DND-41 (cell line): ENCODE measurements around the gene OXER1.

Experiments used
- ATAC-seq: fragments of 200-7000 bp; cut with Tn5 transposase; 3 replicates; pipeline ENCODE4 v1.9.1; 2021; ENCODE audit warnings: low read depth; ENCODE audit not compliant: insufficient read depth
- DNase-seq: peaks from one replicate; pipeline ENCODE4 v3.0.0-alpha.2; 2020
- H2AFZ ChIP-seq: 2 replicates; pipeline ENCODE4 v1.6.0; 2012; ENCODE audit warnings: low read depth, low read length
- H3K27ac ChIP-seq: 2 replicates; pipeline ENCODE4 v1.5.1; 2012; ENCODE audit warnings: low read length, inconsistent platforms
- H3K27me3 ChIP-seq: fragments of 200-600 bp; sonication (generic); 2 replicates; pipeline ENCODE4 v1.6.0; 2012; ENCODE audit warnings: low read length, mild to moderate bottlenecking, inconsistent platforms; ENCODE audit not compliant: insufficient read depth, poor library complexity
- H3K36me3 ChIP-seq: 2 replicates; pipeline ENCODE4 v1.5.1; 2012; ENCODE audit warnings: low read length, inconsistent platforms; ENCODE audit not compliant: insufficient read depth
- H3K4me1 ChIP-seq: 2 replicates; pipeline ENCODE4 v1.5.1; 2012; ENCODE audit warnings: mild to moderate bottlenecking, low read length; ENCODE audit not compliant: insufficient read depth
- H3K4me2 ChIP-seq: 2 replicates; pipeline ENCODE4 v1.6.0; 2012; ENCODE audit warnings: mild to moderate bottlenecking, moderate library complexity, low read length, inconsistent platforms; ENCODE audit not compliant: insufficient read depth
- H3K4me3 ChIP-seq, 2 experiments: fragments of 200-600 bp in 1 of 2; shearing (Covaris generic) in 1 of 2; 2 replicates each; pipeline ENCODE4 v1.5.1; 2012 to 2016; ENCODE audit warnings: inconsistent platforms in 2 of 2, low read length in 2 of 2, mild to moderate bottlenecking in 2 of 2, low read depth in 1 of 2, moderate library complexity in 1 of 2
- H3K79me2 ChIP-seq: 2 replicates; pipeline ENCODE4 v1.6.0; 2012; ENCODE audit warnings: low read length, inconsistent platforms; ENCODE audit not compliant: insufficient read depth
- H3K9ac ChIP-seq: 2 replicates; pipeline ENCODE4 v1.6.0; 2012; ENCODE audit warnings: low read depth, mild to moderate bottlenecking, inconsistent platforms, low read length, moderate library complexity
- H3K9me3 ChIP-seq: 2 replicates; pipeline ENCODE4 v1.5.1; 2012; ENCODE audit warnings: low read length, moderate library complexity, mild to moderate bottlenecking, inconsistent platforms; ENCODE audit not compliant: insufficient read depth, severe bottlenecking
- H4K20me1 ChIP-seq: 2 replicates; pipeline ENCODE4 v1.6.0; 2012; ENCODE audit warnings: low read length; ENCODE audit not compliant: insufficient read depth
- CTCF ChIP-seq: IDR thresholded peaks from 2 replicates; pipeline ENCODE4 v1.5.1; 2012; ENCODE audit warnings: borderline replicate concordance, low read length, moderate library complexity, mild to moderate bottlenecking; ENCODE audit not compliant: poor library complexity, severe bottlenecking; ENCODE audit errors: extremely low read depth
- EZH2 ChIP-seq: IDR thresholded peaks from 3 replicates; pipeline ENCODE4 v1.6.1; 2012; ENCODE audit warnings: borderline replicate concordance, low read depth, mild to moderate bottlenecking, moderate library complexity, low read length, inconsistent platforms; ENCODE audit not compliant: severe bottlenecking

OXER1 gene

DNA sequence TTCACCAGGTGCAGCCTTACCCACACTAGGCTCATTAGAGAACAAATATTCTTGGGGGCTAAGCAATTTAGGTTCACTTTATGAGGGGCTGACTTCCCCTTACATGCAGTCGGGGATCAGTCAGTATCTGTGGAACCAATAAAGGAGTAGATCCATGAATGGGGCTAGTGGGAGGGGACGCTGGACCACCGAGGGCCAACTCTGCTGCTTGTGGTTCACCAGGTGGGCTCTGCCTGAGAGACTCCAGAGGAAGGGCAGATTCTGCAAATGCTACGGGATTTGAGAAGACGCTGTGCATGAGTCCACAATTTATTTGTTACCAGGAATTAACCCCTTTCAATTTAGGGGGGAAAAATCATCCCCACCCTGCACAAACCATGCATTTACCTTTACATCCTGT is 44.4 kb upstream of the OXER1 start:
- Histone ChIP-seq H3K4me3 (no peak overlapping the region), H3K9me3 (no peaks in the 10 kb centered on the region), H3K9ac (no peak overlapping the region), H3K36me3 (no peaks in the 10 kb centered on the region), H2AFZ (no peak overlapping the region), H3K27me3 (no peaks in the 10 kb centered on the region), H3K4me2 (no peak overlapping the region), H3K4me1 (peaks cover 23% of the 10 kb centered on the region), H3K27ac (no peak overlapping the region), H4K20me1 (no peaks in the 10 kb centered on the region), H3K79me2 (no peaks in the 10 kb centered on the region)
- DNase-seq (no peak), ATAC-seq (no peak)
- no peak for TF ChIP-seq EZH2
- no peak for TF ChIP-seq CTCF

DNA sequence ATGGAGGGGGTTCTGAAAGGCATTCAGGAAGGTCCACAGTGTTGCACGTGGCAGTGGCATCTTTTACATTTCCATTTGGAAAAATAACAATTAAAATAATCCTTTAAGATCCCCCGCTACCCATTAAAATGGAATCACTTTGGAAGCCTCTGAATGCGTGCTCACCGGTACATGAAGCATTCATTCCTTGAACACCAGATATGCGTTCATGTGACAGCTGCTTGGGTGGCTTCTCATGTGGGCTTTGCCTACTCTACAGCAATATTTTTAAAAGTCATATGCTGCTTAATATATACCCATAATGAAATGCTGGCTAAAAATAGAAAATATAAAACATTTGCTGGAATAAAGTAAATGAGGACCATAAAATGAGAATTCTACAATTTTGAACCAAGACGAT is 42.9 kb upstream of the OXER1 start:
- no peaks in the 10 kb centered on the region for H3K9me3 ChIP-seq
- H3K27me3 ChIP-seq = no peaks in the 10 kb centered on the region
- H3K36me3 ChIP-seq = no peaks in the 10 kb centered on the region
- H2AFZ ChIP-seq = no peak overlapping the region
- no peak overlapping the region for H3K9ac ChIP-seq
- H3K4me1 ChIP-seq = peaks cover 23% of the 10 kb centered on the region
- no peak overlapping the region for H3K27ac ChIP-seq
- no peaks in the 10 kb centered on the region for H4K20me1 ChIP-seq
- no peak overlapping the region for H3K4me2 ChIP-seq
- no peak overlapping the region for H3K4me3 ChIP-seq
- DNase-seq (no peak), ATAC-seq (no peak)
- no peak for TF ChIP-seq EZH2
- TF ChIP-seq CTCF = no peak
- H3K79me2 ChIP-seq = no peaks in the 10 kb centered on the region

GRCh38 chr2:42804891-42805290 is 41.0 kb upstream of the OXER1 start:
- Histone ChIP-seq H3K27me3 (no peaks in the 10 kb centered on the region), H3K4me1 (peaks cover 8% of the 10 kb centered on the region), H4K20me1 (no peaks in the 10 kb centered on the region), H3K27ac (no peak overlapping the region), H3K9me3 (no peaks in the 10 kb centered on the region), H2AFZ (no peak overlapping the region), H3K9ac (no peak overlapping the region), H3K36me3 (no peaks in the 10 kb centered on the region), H3K79me2 (no peaks in the 10 kb centered on the region), H3K4me3 (no peak overlapping the region), H3K4me2 (no peak overlapping the region)
- DNase-seq = no peak
- ATAC-seq = no peak
- TF ChIP-seq EZH2 (no peak), CTCF (no peak)

DNA sequence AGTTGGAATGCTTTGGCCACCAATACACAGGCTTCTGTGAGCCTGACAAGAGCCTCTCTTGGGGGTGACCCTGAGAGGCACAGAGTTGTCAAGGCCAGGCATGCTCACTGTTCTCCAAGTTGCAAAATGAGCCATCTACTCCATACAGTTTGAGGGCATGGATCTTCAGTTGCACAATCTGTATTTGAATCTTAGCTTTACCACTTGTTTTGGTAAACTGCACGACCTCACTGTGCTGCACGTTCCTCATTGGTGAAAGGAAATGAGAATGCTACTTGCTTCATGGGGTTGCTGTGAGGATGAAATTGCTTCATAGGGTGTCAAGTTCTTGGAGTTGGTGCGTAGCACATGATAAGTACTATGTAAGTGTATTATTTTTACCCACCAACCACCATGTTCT is 40.4 kb upstream of the OXER1 start:
- TF ChIP-seq CTCF (no peak), EZH2 (no peak)
- H3K9me3 ChIP-seq = no peaks in the 10 kb centered on the region
- no peak for ATAC-seq
- no peak overlapping the region for H3K9ac ChIP-seq
- no peak for DNase-seq
- H3K4me2 ChIP-seq = no peak overlapping the region
- H3K4me1 ChIP-seq = peaks cover 3% of the 10 kb centered on the region; the same call in 1 of the 2 replicates
- H3K27ac ChIP-seq = no peak overlapping the region
- H3K79me2 ChIP-seq = no peaks in the 10 kb centered on the region
- no peak overlapping the region for H3K4me3 ChIP-seq
- H3K36me3 ChIP-seq = no peaks in the 10 kb centered on the region
- no peaks in the 10 kb centered on the region for H3K27me3 ChIP-seq
- no peak overlapping the region for H2AFZ ChIP-seq
- H4K20me1 ChIP-seq = no peaks in the 10 kb centered on the region
